Pancreas (tissue), 10 donors: ENCODE data around the gene BTF3L4. TPM values are rescaled to one million over a fixed set of nuclear protein-coding genes. Genes with fewer than 3 reads are reported as not detected.

Source experiments
- ATAC-seq, 4 donors: fragments of 200-7000 bp; cut with Tn5 transposase; one replicate each; pipeline versions ENCODE4 v1.8.0 to v1.9.1; 2020; ENCODE audit warnings: mild to moderate bottlenecking in 4 of 4, moderate library complexity in 4 of 4
- DNase-seq, 6 donors: peaks; one replicate each; pipeline ENCODE4 v3.0.0-alpha.2; 2020
- FAIRE-seq: peaks from 2 replicates; lab custom pipeline; 2012; peaks lifted over from hg19 to GRCh38; lab: Jason Lieb, UNC
- H3K27ac ChIP-seq, 4 donors: fragments of 200-600 bp; sonication (generic); 1 replicate in 3 of 4; 2 replicates in 1 of 4; pipeline versions ENCODE4 v1.5.0 to v1.8.0; 2020
- H3K27me3 ChIP-seq, 4 donors: fragments of 200-600 bp; one replicate each; pipeline ENCODE4 v1.8.0; 2021
- H3K36me3 ChIP-seq, 3 donors: fragments of 200-600 bp; sonication (generic) in 1 of 3; one replicate each; pipeline versions ENCODE4 v1.5.0 to v1.8.0; 2020 to 2021
- H3K4me1 ChIP-seq, 3 donors: fragments of 200-600 bp; one replicate each; pipeline ENCODE4 v1.8.0; 2021
- H3K4me3 ChIP-seq, 4 donors: fragments of 200-600 bp; sonication (generic) in 2 of 4; one replicate each; pipeline versions ENCODE4 v1.5.0 to v1.8.0; 2020 to 2021
- H3K9me3 ChIP-seq, 4 donors: fragments of 200-600 bp; one replicate each; pipeline ENCODE4 v1.8.0; 2021
- WGBS, 2 donors: extraction: QIAGEN DNeasy Blood & Tissue Kit; methylation state at CpG; one replicate each; pipeline ENCODE4 v1.1.7; 2013; 5-methylcytosine and 5-hydroxymethylcytosine counted together
- intact Hi-C, 3 donors: fragments of 100-400 bp; cut with DNase I; formaldehyde crosslinking; loops; one replicate each; pipeline versions ENCODE4 v1.11.1 to v1.14.2; 2022
- polyA plus RNA-seq, 2 donors: library from polyadenylated mRNA; stranded (reverse); fragments of 200-250 nt; gene quantifications; one replicate each; pipeline ENCODE4 v1.2.3, GENCODE V29; 2013
- total RNA-seq, 6 donors: library from RNA; stranded (reverse); fragmentation: NEBNext Ultra II Directional in 4 of 6; extraction: Animal tissue kit (Norgen Biotek cat#: 25700) in 4 of 6; gene quantifications; one replicate each; pipeline versions ENCODE4 v1.2.1 to v1.2.4, GENCODE V29; 2021 to 2023
- TF ChIP-seq, protein P1 (sequence below), 4 donors: fragments of 200-600 bp; sonication (generic) in 3 of 4; IDR thresholded peaks; one replicate each; pipeline versions ENCODE4 v1.5.0 to v1.8.0; 2021; ENCODE audit warnings: antibody characterized with exemption in 4 of 4
- donor health status: healthy with polysubstance abuse.
- donor health status: DM: no; HTN: no; CAD: no; lungs with moderate emphysema.
- donor health status: DM: no; HTN: no; CAD: no.
- donor health status: control.
- donor health status: control.
- donor health status: Bipolar disorder and iron deficiency.
- donor health status: DM: yes; HTN: yes; CAD: no.
- donor health status: DM: no; HTN: no; CAD: no.
- donor health status: DM: no; HTN: no; CAD: no.
- donor health status: DM: yes; HTN: yes; CAD: no.

BTF3L4 gene
- total and polyA plus RNA-seq, 8 donors: 15.8 to 29.7 (median 23.4) TPM

DNA sequence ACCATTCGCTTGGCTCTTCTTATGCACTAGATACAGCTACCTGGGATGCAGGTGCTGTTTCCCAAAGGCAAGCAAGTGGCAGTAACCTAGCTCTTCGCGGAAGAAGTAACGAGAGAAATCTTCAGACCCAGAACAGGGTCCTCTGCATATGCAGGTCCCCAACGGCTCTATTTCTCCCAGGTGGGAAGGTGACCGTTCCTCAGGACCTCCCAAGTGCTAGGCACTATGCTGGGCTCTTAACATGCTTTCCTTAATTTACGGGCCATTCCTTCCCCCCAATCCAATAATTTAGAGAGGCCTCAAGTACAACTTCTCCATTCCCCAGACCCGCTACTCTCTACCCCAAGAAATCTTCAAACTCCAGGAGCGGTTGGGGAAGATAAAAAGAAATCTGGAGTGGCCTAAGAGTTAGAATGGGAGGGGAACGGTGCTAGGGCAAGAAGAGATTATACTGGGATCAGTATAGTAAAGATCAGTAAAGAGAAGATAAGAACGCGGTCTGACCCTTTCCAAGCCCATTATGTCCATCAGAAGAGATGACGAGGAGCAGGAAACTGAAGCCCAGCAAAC, 1.5 kb upstream of the BTF3L4 start:
- DNase-seq (peak in 1 of 6 donors; percentile 19), ATAC-seq (no peak), FAIRE-seq (no peak)
- WGBS, 2 donors: 1 to 2% methylated on average over 13 of the region's 13 CpGs
- Histone ChIP-seq H3K4me1 (peaks cover 14 to 37% (median 28%) of the 10 kb centered on the region in 3 donors), H3K27ac (peak overlapping the region; percentile 82 to 94 (median 92)), H3K4me3 (peak overlapping the region; percentile 79 to 96 (median 94)), H3K9me3 (no peaks in the 10 kb centered on the region), H3K36me3 (no peaks in the 10 kb centered on the region), H3K27me3 (no peaks in the 10 kb centered on the region)
- intact Hi-C loops: no loop called here
- TF ChIP-seq, protein P1, sequence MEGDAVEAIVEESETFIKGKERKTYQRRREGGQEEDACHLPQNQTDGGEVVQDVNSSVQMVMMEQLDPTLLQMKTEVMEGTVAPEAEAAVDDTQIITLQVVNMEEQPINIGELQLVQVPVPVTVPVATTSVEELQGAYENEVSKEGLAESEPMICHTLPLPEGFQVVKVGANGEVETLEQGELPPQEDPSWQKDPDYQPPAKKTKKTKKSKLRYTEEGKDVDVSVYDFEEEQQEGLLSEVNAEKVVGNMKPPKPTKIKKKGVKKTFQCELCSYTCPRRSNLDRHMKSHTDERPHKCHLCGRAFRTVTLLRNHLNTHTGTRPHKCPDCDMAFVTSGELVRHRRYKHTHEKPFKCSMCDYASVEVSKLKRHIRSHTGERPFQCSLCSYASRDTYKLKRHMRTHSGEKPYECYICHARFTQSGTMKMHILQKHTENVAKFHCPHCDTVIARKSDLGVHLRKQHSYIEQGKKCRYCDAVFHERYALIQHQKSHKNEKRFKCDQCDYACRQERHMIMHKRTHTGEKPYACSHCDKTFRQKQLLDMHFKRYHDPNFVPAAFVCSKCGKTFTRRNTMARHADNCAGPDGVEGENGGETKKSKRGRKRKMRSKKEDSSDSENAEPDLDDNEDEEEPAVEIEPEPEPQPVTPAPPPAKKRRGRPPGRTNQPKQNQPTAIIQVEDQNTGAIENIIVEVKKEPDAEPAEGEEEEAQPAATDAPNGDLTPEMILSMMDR (IDR thresholded peaks at IDR 0.05): no peak

DNA sequence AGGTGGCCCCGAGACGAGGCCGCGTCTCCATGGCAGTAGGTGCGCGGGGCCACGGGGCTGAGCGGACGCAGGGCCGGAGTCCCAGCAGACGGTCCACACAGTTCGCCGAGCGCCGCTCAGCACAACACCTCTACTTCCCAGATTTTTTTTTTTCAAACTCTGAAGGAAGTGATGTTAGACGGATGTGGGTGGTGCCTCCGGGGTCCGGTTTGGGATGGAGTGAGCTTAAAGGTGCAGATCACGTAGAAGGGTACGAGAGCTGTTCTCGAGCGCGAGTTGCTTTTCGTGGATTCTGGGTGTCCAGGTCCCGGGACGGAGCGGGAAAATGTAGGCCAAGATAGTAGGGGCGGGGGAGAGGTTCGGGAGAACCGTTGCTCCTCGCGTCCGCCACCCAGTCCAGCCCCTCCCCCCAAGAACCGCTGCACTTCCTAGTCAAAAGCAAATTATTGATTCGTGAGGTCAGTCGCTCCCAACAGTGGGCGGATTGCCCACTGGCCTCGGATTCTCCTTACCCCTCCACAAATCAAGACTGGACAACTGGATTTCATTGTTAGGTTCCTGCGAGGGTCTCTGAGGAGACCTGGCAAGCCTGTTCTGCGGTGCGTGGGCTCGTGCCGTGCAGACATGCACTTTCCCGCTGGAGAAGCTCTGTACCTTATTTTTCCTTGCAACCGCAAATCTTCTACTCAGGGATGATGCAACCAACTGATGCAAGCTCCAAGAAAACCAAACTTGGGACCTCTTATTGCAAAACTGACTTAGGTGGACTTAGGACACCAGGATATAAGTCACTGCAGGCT, 829 bp upstream of the BTF3L4 start, which contains the start of gene TXNDC12:
Gene TXNDC12 (minus strand): TSS at position 126 of the 800 bp plus-strand sequence. CDS start 95 bp downstream, at position 31.
- peaks cover 14 to 40% (median 28%) of the 10 kb centered on the region in 3 donors for H3K4me1 ChIP-seq
- intact Hi-C loops: no loop called here
- peak; percentile 85 to 88 (median 86) for DNase-seq
- H3K36me3 ChIP-seq: no peaks in the 10 kb centered on the region
- no peaks in the 10 kb centered on the region for H3K9me3 ChIP-seq
- TF ChIP-seq, protein P1 (IDR thresholded peaks at IDR 0.05): no peak
- peak within 1 kb of the TSS; percentile 82 to 94 (median 92) for H3K27ac ChIP-seq
- FAIRE-seq: no peak
- H3K27me3 ChIP-seq: no peaks in the 10 kb centered on the region
- WGBS, 2 donors: 0% methylated on average over 45 of the region's 45 CpGs
- H3K4me3 ChIP-seq: peak within 1 kb of the TSS; percentile 79 to 96 (median 94)
- peak; percentile 81 to 90 (median 84) for ATAC-seq

DNA sequence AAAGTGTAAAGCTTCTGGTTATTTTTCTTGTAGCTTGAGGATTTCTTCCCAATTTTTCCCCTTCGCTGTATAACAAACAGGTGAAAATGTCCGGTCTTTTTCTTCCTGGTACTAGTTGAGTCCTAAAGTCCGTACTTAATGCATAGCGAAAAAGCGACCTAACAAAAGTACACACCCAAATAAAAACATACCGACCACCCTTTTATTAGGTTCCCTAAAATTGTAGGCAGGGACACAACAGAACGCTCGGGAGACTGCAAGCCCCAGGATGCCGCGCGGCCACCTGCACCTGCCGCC, 281 bp upstream of the BTF3L4 start:
- WGBS, 2 donors: 0% methylated on average over 12 of the region's 12 CpGs
- no peak for ATAC-seq
- Histone ChIP-seq H3K27me3 (no peaks in the 10 kb centered on the region), H3K27ac (peak overlapping the region; percentile 82 to 94 (median 92)), H3K4me3 (peak overlapping the region; percentile 79 to 96 (median 94)), H3K4me1 (peaks cover 14 to 40% (median 28%) of the 10 kb centered on the region in 3 donors), H3K36me3 (no peaks in the 10 kb centered on the region), H3K9me3 (no peaks in the 10 kb centered on the region)
- DNase-seq: no peak
- intact Hi-C loops: no loop called here
- FAIRE-seq: no peak
- TF ChIP-seq, protein P1 (IDR thresholded peaks at IDR 0.05): no peak

DNA sequence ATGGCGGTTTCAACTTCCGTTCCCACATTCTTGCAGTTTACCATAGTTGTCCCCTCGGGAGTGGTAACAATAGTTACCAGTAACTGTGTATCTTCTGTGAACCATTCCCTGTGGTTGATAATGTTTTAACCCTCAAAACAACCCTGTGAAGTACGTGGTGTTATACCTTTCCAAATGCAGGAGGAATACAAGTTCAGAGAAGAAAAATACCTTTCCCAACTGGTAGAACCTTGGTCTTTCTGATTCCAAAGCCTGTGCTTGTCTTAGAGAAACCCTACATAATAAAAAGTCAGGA, 789 bp downstream of the BTF3L4 start:
- TF ChIP-seq, protein P1 (IDR thresholded peaks at IDR 0.05): no peak
- Histone ChIP-seq H3K9me3 (no peaks in the 10 kb centered on the region), H3K27me3 (no peaks in the 10 kb centered on the region), H3K4me3 (peak overlapping the region; percentile 79 to 96 (median 94)), H3K27ac (peak overlapping the region in 2 of 4 donors; percentile 94), H3K4me1 (peaks cover 14 to 40% (median 28%) of the 10 kb centered on the region in 3 donors), H3K36me3 (no peaks in the 10 kb centered on the region)
- no peak for DNase-seq
- WGBS, 2 donors: 0 to 1% methylated on average over 4 of the region's 4 CpGs
- intact Hi-C loops: no loop called here
- no peak for ATAC-seq
- FAIRE-seq: no peak

DNA sequence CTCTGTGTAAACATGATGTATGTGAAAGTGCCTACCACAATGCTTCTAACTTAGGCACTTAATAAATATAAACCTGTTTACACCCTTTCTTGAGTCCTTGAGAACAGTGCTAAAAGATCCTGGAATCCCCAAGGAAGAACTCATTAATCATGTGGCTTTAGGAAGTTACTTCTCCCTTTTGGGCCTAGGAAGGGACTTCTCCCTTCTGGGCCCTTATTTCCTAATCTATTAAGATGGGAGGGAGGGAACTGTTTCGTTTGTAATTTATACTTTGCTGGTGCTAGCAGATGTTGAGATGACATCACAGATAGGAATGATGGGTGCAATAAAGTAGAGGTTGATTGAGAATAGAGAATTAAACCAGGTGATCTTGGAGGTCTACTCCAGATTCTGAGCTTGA, 1.2 kb downstream of the BTF3L4 start:
- no peaks in the 10 kb centered on the region for H3K27me3 ChIP-seq
- peak overlapping the region in 3 of 4 donors; percentile 79 to 96 (median 95) for H3K4me3 ChIP-seq
- FAIRE-seq (no peak), DNase-seq (no peak), ATAC-seq (no peak)
- H3K9me3 ChIP-seq: no peaks in the 10 kb centered on the region
- TF ChIP-seq, protein P1 (IDR thresholded peaks at IDR 0.05): no peak
- peaks cover 14 to 40% (median 28%) of the 10 kb centered on the region in 3 donors for H3K4me1 ChIP-seq
- peak overlapping the region in 2 of 4 donors; percentile 94 for H3K27ac ChIP-seq
- H3K36me3 ChIP-seq: no peaks in the 10 kb centered on the region
- intact Hi-C loops: no loop called here
- 0 to 8% methylated on average over 1 of the region's 1 CpG for WGBS, 2 donors
